Lower lobe of right lung (tissue), 2 donors: Measurements from ENCODE around the gene SIGLEC5. TPM values are rescaled to one million over a fixed set of nuclear protein-coding genes. Genes with fewer than 3 reads are reported as not detected.

Experiments
- ATAC-seq, 2 donors: fragments of 200-7000 bp; cut with Tn5 transposase; one replicate each; pipeline ENCODE4 v1.9.1; 2020 to 2022; ENCODE audit warnings: mild to moderate bottlenecking in 2 of 2, moderate library complexity in 2 of 2
- DNase-seq: peaks from one replicate; pipeline ENCODE4 v3.0.0-alpha.2; 2020
- H3K27ac ChIP-seq: fragments of 200-600 bp; one replicate; pipeline ENCODE4 v1.8.0; 2022
- H3K27me3 ChIP-seq: fragments of 200-600 bp; one replicate; pipeline ENCODE4 v1.8.0; 2022; ENCODE audit warnings: low read depth
- H3K36me3 ChIP-seq: fragments of 200-600 bp; one replicate; pipeline ENCODE4 v1.8.0; 2022; ENCODE audit warnings: mild to moderate bottlenecking
- H3K4me1 ChIP-seq: fragments of 200-600 bp; one replicate; pipeline ENCODE4 v1.8.0; 2022
- H3K4me3 ChIP-seq: fragments of 200-600 bp; one replicate; pipeline ENCODE4 v1.8.0; 2022; ENCODE audit warnings: mild to moderate bottlenecking
- H3K9me3 ChIP-seq: fragments of 200-600 bp; one replicate; pipeline ENCODE4 v1.8.0; 2022
- intact Hi-C: fragments of 100-400 bp; cut with DNase I; formaldehyde crosslinking; loops from one replicate; pipeline ENCODE4 v1.11.0; 2022
- total RNA-seq: library from RNA; stranded (reverse); fragmentation: NEBNext Ultra II Directional; extraction: Animal tissue kit (Norgen Biotek cat#: 25700); gene quantifications from one replicate; pipeline ENCODE4 v1.2.1, GENCODE V29; 2021
- TF ChIP-seq, protein P1 (sequence below): fragments of 200-600 bp; IDR thresholded peaks from one replicate; pipeline ENCODE4 v1.8.0; 2022; ENCODE audit warnings: antibody characterized with exemption, mild to moderate bottlenecking
- donor health status: DM: no; HTN: yes; CAD: no; lungs with severe emphysema.

SIGLEC5 gene
- total RNA-seq, 1 donor from 2014 or later, result 3.1 TPM

DNA sequence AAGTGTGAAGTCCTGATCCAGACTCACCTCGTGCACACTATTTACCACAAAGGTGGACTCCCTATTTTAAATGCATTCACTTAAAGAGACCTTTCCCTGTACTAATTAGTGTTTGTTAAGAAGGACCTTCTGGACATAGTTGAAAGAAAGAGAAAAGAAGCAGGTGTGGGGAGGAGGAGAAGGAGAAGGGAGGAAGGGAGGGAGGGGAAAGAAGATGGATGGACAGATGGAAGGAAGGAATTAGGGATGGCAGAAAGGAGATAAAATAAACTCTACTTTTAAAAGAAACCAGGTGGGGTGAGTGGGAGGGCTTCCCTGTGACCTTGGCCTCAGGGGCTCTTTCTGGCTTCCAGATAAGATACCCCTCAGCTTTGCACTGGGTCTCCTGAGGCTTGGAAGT lies 37.7 kb downstream of the SIGLEC5 start:
- Histone ChIP-seq H3K4me3 (no peak overlapping the region), H3K36me3 (peaks cover 6% of the 10 kb centered on the region), H3K4me1 (peaks cover 16% of the 10 kb centered on the region), H3K27ac (no peak overlapping the region), H3K9me3 (peaks cover 7% of the 10 kb centered on the region), H3K27me3 (no peaks in the 10 kb centered on the region)
- TF ChIP-seq, protein P1, sequence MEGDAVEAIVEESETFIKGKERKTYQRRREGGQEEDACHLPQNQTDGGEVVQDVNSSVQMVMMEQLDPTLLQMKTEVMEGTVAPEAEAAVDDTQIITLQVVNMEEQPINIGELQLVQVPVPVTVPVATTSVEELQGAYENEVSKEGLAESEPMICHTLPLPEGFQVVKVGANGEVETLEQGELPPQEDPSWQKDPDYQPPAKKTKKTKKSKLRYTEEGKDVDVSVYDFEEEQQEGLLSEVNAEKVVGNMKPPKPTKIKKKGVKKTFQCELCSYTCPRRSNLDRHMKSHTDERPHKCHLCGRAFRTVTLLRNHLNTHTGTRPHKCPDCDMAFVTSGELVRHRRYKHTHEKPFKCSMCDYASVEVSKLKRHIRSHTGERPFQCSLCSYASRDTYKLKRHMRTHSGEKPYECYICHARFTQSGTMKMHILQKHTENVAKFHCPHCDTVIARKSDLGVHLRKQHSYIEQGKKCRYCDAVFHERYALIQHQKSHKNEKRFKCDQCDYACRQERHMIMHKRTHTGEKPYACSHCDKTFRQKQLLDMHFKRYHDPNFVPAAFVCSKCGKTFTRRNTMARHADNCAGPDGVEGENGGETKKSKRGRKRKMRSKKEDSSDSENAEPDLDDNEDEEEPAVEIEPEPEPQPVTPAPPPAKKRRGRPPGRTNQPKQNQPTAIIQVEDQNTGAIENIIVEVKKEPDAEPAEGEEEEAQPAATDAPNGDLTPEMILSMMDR, result no peak
- no peak for DNase-seq
- intact Hi-C loops, result no loop called here
- no peak for ATAC-seq

DNA sequence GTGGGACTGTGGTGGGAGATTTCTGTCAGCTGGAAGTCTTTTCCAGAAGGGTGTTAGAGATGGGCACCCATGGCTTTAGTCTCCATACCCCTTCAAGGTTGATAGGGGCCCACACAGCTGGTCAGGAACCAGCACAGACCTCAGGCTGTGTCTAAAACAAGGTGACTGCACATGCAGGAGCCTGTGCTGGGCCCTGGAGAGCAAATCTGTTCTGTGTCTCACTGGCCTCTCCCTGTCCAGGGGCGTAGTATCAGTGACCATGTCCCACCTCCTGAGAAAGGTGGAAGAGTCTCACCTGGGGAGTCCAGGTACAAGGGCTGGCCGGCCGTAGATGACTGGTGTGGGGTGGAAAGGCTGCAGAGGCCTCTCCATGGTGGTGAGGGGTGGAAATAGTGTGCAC lies 39.8 kb downstream of the SIGLEC5 start:
- DNase-seq (no peak), ATAC-seq (no peak)
- Histone ChIP-seq H3K9me3 (peaks cover 13% of the 10 kb centered on the region), H3K36me3 (peaks cover 24% of the 10 kb centered on the region), H3K4me1 (peaks cover 16% of the 10 kb centered on the region), H3K27me3 (no peaks in the 10 kb centered on the region), H3K4me3 (no peak overlapping the region), H3K27ac (no peak overlapping the region)
- intact Hi-C loops, result no loop called here
- TF ChIP-seq, protein P1, result no peak

- intact Hi-C loops, result no loop called here
- ATAC-seq (no peak), DNase-seq (no peak)
- Histone ChIP-seq H3K27ac (no peak overlapping the region), H3K4me3 (no peak overlapping the region), H3K9me3 (peaks cover 13% of the 10 kb centered on the region), H3K4me1 (peaks cover 10% of the 10 kb centered on the region), H3K36me3 (peaks cover 28% of the 10 kb centered on the region), H3K27me3 (no peaks in the 10 kb centered on the region)
- TF ChIP-seq, protein P1, result no peak
Observed at GRCh38 chr19:51589511-51589910, 40.7 kb downstream of the SIGLEC5 start.

DNA sequence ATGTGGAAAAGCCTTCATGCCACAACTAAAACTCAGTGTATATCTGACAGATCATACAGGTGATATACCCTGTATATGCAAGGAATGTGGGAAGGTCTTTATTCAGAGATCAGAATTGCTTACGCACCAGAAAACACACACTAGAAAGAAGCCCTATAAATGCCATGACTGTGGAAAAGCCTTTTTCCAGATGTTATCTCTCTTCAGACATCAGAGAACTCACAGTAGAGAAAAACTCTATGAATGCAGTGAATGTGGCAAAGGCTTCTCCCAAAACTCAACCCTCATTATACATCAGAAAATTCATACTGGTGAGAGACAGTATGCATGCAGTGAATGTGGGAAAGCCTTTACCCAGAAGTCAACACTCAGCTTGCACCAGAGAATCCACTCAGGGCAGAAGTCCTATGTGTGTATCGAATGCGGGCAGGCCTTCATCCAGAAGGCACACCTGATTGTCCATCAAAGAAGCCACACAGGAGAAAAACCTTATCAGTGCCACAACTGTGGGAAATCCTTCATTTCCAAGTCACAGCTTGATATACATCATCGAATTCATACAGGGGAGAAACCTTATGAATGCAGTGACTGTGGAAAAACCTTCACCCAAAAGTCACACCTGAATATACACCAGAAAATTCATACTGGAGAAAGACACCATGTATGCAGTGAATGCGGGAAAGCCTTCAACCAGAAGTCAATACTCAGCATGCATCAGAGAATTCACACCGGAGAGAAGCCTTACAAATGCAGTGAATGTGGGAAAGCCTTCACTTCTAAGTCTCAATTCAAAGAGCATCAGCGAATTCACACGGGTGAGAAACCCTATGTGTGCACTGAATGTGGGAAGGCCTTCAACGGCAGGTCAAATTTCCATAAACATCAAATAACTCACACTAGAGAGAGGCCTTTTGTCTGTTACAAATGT lies 42.7 kb downstream of the SIGLEC5 start:
- ATAC-seq, result no peak
- H3K27me3 ChIP-seq, result no peaks in the 10 kb centered on the region
- peaks cover 13% of the 10 kb centered on the region for H3K9me3 ChIP-seq
- peaks cover 48% of the 10 kb centered on the region for H3K36me3 ChIP-seq
- no peak overlapping the region for H3K27ac ChIP-seq
- DNase-seq, result no peak
- H3K4me1 ChIP-seq, result no peaks in the 10 kb centered on the region
- TF ChIP-seq, protein P1, result no peak
- H3K4me3 ChIP-seq, result no peak overlapping the region
- intact Hi-C loops, result no loop called here

- Histone ChIP-seq H3K27me3 (no peaks in the 10 kb centered on the region), H3K9me3 (peaks cover 13% of the 10 kb centered on the region), H3K36me3 (peaks cover 55% of the 10 kb centered on the region), H3K4me1 (no peaks in the 10 kb centered on the region), H3K4me3 (no peak overlapping the region), H3K27ac (no peak overlapping the region)
- no peak for DNase-seq
- intact Hi-C loops, result no loop called here
- ATAC-seq, result no peak
- TF ChIP-seq, protein P1, result no peak
Observed at GRCh38 chr19:51586799-51587198, 43.4 kb downstream of the SIGLEC5 start.
